Osteoblast (primary cell): Measurements from ENCODE around the gene MSMO1. TPM values are rescaled to one million over a fixed set of nuclear protein-coding genes. Genes with fewer than 3 reads are reported as not detected.

ENCODE experiments used
- DNase-seq: peaks from one replicate; pipeline ENCODE4 v3.0.0; 2011; ENCODE audit warnings: low spot score, mixed read lengths; ENCODE audit not compliant: insufficient read length; ENCODE audit errors: missing footprints
- H2AFZ ChIP-seq: 2 replicates; pipeline ENCODE4 v1.6.0; 2011; ENCODE audit warnings: mild to moderate bottlenecking, low read length
- H3K27ac ChIP-seq: 2 replicates; pipeline ENCODE4 v1.5.1; 2011; ENCODE audit warnings: mild to moderate bottlenecking, low read depth, low read length, moderate library complexity
- H3K27me3 ChIP-seq: 2 replicates; pipeline ENCODE4 v1.6.0; 2012; ENCODE audit warnings: mild to moderate bottlenecking, control low read depth, inconsistent platforms, low read length, moderate library complexity; ENCODE audit not compliant: insufficient read depth
- H3K36me3 ChIP-seq: 2 replicates; pipeline ENCODE4 v1.5.1; 2011; ENCODE audit warnings: mild to moderate bottlenecking, low read length, control low read depth, moderate library complexity; ENCODE audit not compliant: insufficient read depth
- H3K4me1 ChIP-seq: 2 replicates; pipeline ENCODE4 v1.5.1; 2011; ENCODE audit warnings: mild to moderate bottlenecking, low read length, control low read depth, moderate library complexity; ENCODE audit not compliant: insufficient read depth
- H3K4me2 ChIP-seq: 2 replicates; pipeline ENCODE4 v1.6.0; 2011; ENCODE audit warnings: mild to moderate bottlenecking, low read length; ENCODE audit not compliant: insufficient read depth
- H3K4me3 ChIP-seq: fragments of 200-600 bp; sonication (generic); 3 replicates; pipeline ENCODE4 v1.5.1; 2012; ENCODE audit warnings: mild to moderate bottlenecking, low read length, inconsistent platforms; ENCODE audit not compliant: insufficient read depth
- H3K79me2 ChIP-seq: 2 replicates; pipeline ENCODE4 v1.6.0; 2012; ENCODE audit warnings: mild to moderate bottlenecking, low read length, control low read depth, inconsistent platforms; ENCODE audit not compliant: insufficient read depth
- H3K9me3 ChIP-seq: 2 replicates; pipeline ENCODE4 v1.5.1; 2011; ENCODE audit warnings: low read depth, low read length, control low read depth
- H4K20me1 ChIP-seq: 2 replicates; pipeline ENCODE4 v1.6.0; 2012; ENCODE audit warnings: mild to moderate bottlenecking, low read length, control low read depth; ENCODE audit not compliant: insufficient read depth
- total RNA-seq: library from RNA; depleted of rRNA; stranded (reverse); fragments of >200 nt; gene quantifications from 2 replicates; pipeline ENCODE4 v1.2.3, GENCODE V29; 2012
- TF ChIP-seq, protein P1 (sequence below): IDR thresholded peaks from 2 replicates; pipeline ENCODE4 v1.5.1; 2011; ENCODE audit warnings: mild to moderate bottlenecking, low read depth, low read length, moderate library complexity; ENCODE audit errors: extremely low read depth

The MSMO1 gene
- total RNA-seq, 1 donor = 238 TPM

DNA sequence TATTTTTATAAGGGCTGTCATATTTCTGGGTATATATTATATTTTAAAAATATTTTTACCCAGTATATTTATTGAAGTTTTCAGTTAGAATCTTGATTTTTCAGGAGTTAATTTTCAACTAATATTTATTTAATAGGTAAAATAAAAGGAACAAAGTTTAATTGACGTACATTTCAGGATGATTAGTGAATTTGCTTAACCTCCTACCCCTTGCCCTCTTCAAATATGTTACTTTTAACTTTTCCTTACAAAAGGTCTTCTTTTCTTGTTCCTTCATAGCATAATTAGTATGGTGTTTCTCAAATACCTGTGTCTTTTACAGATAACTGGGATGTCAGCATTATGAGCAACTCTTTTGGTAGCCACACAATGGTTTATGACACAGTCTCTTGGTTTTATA is 24.8 kb upstream of the MSMO1 start:
- H4K20me1 ChIP-seq = no peaks in the 10 kb centered on the region
- no peak for DNase-seq
- H3K4me3 ChIP-seq = no peak overlapping the region
- no peaks in the 10 kb centered on the region for H3K79me2 ChIP-seq
- H3K9me3 ChIP-seq = no peaks in the 10 kb centered on the region
- no peak overlapping the region for H3K27ac ChIP-seq
- TF ChIP-seq, protein P1, sequence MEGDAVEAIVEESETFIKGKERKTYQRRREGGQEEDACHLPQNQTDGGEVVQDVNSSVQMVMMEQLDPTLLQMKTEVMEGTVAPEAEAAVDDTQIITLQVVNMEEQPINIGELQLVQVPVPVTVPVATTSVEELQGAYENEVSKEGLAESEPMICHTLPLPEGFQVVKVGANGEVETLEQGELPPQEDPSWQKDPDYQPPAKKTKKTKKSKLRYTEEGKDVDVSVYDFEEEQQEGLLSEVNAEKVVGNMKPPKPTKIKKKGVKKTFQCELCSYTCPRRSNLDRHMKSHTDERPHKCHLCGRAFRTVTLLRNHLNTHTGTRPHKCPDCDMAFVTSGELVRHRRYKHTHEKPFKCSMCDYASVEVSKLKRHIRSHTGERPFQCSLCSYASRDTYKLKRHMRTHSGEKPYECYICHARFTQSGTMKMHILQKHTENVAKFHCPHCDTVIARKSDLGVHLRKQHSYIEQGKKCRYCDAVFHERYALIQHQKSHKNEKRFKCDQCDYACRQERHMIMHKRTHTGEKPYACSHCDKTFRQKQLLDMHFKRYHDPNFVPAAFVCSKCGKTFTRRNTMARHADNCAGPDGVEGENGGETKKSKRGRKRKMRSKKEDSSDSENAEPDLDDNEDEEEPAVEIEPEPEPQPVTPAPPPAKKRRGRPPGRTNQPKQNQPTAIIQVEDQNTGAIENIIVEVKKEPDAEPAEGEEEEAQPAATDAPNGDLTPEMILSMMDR = no peak
- no peaks in the 10 kb centered on the region for H3K27me3 ChIP-seq
- no peak overlapping the region for H2AFZ ChIP-seq
- H3K4me1 ChIP-seq = peaks cover 4% of the 10 kb centered on the region
- no peak overlapping the region for H3K4me2 ChIP-seq
- H3K36me3 ChIP-seq = no peaks in the 10 kb centered on the region

DNA sequence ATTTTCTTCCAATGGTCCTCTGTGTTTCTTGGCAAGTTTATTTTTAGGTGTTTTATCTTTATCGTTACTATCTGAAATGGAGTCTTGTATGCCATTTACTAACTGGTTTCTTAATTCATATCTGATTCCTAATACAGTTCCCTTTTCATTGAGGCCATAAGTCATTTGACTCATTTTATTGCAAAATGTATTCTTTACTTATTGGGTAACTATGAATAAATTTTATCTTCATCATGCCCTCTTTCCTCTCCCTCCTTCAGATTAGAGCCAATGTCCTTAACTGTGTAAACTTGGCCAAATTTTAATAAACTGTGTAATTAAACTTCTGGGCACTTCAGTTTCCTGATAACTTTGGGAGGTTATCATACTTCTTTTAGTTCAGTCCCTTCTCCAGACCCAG is 19.3 kb upstream of the MSMO1 start:
- peaks cover 12% of the 10 kb centered on the region for H3K4me1 ChIP-seq
- peak overlapping the region; percentile 52 for H3K27ac ChIP-seq
- no peaks in the 10 kb centered on the region for H4K20me1 ChIP-seq
- peak overlapping the region; percentile 58 for H2AFZ ChIP-seq
- no peaks in the 10 kb centered on the region for H3K27me3 ChIP-seq
- peak overlapping the region; percentile 61 for H3K4me2 ChIP-seq
- H3K79me2 ChIP-seq = no peaks in the 10 kb centered on the region
- peak; percentile 51 for DNase-seq
- no peak overlapping the region for H3K4me3 ChIP-seq
- no peaks in the 10 kb centered on the region for H3K36me3 ChIP-seq
- no peaks in the 10 kb centered on the region for H3K9me3 ChIP-seq
- TF ChIP-seq, protein P1 = no peak

DNA sequence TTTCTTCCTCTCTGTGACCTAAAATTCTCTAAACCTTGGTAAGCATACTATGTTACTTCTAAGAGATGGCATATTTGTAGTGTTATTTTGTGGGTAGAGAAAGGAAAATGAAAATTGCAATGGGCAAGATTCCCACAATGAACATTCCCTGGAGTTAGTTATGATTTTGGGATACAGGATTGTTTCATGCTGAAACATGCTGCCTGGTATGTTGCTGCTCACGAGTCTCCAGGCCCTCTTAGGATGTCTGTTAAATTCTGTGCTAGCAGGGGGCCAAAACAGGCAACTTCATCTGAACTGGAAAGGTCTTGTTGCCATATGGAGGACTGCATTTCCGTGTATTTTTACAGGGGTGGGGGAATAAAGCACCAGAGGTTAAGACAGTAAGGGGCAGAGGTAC is 18.9 kb upstream of the MSMO1 start:
- Histone ChIP-seq H3K79me2 (no peaks in the 10 kb centered on the region), H3K4me1 (peaks cover 12% of the 10 kb centered on the region), H3K4me2 (peak overlapping the region; percentile 61), H3K4me3 (no peak overlapping the region), H4K20me1 (no peaks in the 10 kb centered on the region), H2AFZ (peak overlapping the region; percentile 58), H3K9me3 (no peaks in the 10 kb centered on the region), H3K27me3 (no peaks in the 10 kb centered on the region), H3K36me3 (no peaks in the 10 kb centered on the region), H3K27ac (peak overlapping the region; percentile 52)
- no peak for DNase-seq
- TF ChIP-seq, protein P1 = no peak

DNA sequence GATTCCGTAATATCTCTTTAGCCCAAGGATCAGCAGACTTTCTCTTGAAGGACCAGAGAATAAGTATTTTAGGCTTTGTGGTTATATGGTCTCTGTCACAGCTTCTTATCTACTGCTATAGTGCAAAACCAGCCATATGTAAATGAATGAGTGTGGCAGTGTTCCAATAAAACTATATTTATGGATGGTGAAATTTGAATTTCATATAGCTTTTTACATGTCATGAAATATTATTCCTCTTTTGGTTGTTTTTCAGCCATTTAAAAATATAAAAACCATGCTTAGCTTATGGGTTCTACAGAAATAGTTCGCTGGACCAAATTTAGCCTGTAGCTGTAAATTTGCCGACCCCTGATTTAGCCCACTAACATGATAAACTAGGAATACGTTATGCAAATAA is 18.0 kb upstream of the MSMO1 start:
- Histone ChIP-seq H3K9me3 (no peaks in the 10 kb centered on the region), H3K4me2 (no peak overlapping the region), H3K79me2 (no peaks in the 10 kb centered on the region), H2AFZ (no peak overlapping the region), H4K20me1 (no peaks in the 10 kb centered on the region), H3K36me3 (no peaks in the 10 kb centered on the region), H3K27me3 (no peaks in the 10 kb centered on the region), H3K4me3 (no peak overlapping the region), H3K4me1 (peaks cover 12% of the 10 kb centered on the region), H3K27ac (no peak overlapping the region)
- DNase-seq = no peak
- TF ChIP-seq, protein P1 = no peak
